Measurements from ENCODE around the gene ZSCAN1. TPM values are rescaled to one million over a fixed set of nuclear protein-coding genes. Genes with fewer than 3 reads are reported as not detected.

ZSCAN1 gene
- total RNA-seq, 2 experiments from 2014 or later: not detected

GRCh38 chr19:58014141-58014540 is 19.7 kb upstream of the ZSCAN1 start:
- H3K9me3 ChIP-seq (ENCODE audit: low read length): no peaks in the 10 kb centered on the region
- H3K4me2 ChIP-seq (ENCODE audit: low read length): no peak overlapping the region
- no peak overlapping the region for H2AFZ ChIP-seq (ENCODE audit: low read length)
- no peak overlapping the region for H3K4me3 ChIP-seq (ENCODE audit: low read depth, low read length, poor library complexity, severe bottlenecking)
- no peak for DNase-seq (ENCODE audit: low spot score)
- no peaks in the 10 kb centered on the region for H3K36me3 ChIP-seq (ENCODE audit: insufficient read depth, low read length)
- POLR2A ChIA-PET: no interaction called here
- H3K9me2 ChIP-seq (ENCODE audit: insufficient read depth, low read length): no peaks in the 10 kb centered on the region
- TF ChIP-seq CTCF (conservative IDR thresholded peaks at IDR 0.05; ENCODE audit: low read length) (no peak), EZH2phosphoT487 (IDR thresholded peaks at IDR 0.05; ENCODE audit: borderline replicate concordance, low read depth, low read length) (no peak)
- H3K4me1 ChIP-seq (ENCODE audit: insufficient read depth, low read length, poor library complexity, severe bottlenecking): no peaks in the 10 kb centered on the region
- H3K27ac ChIP-seq (ENCODE audit: low read depth, low read length, poor library complexity, severe bottlenecking): no peak overlapping the region
- CTCF ChIA-PET (ENCODE audit: unreplicated experiment): no interaction called here
- intact Hi-C loops (cut with micrococcal nuclease; ENCODE audit: unreplicated experiment): no loop called here
- no peaks in the 10 kb centered on the region for H4K20me1 ChIP-seq (ENCODE audit: insufficient read depth, low read length)
- no TSS peak for BruUV-seq (replicated peaks)
- H3K79me2 ChIP-seq (ENCODE audit: insufficient read depth, low read depth, low read length): no peaks in the 10 kb centered on the region

- no peaks in the 10 kb centered on the region for H3K79me2 ChIP-seq (ENCODE audit: insufficient read depth, low read depth, low read length)
- no peak overlapping the region for H3K4me2 ChIP-seq (ENCODE audit: low read length)
- no peak overlapping the region for H3K4me3 ChIP-seq (ENCODE audit: low read depth, low read length, poor library complexity, severe bottlenecking)
- TF ChIP-seq EZH2phosphoT487 (IDR thresholded peaks at IDR 0.05; ENCODE audit: borderline replicate concordance, low read depth, low read length) (no peak), CTCF (conservative IDR thresholded peaks at IDR 0.05; ENCODE audit: low read length) (no peak)
- H4K20me1 ChIP-seq (ENCODE audit: insufficient read depth, low read length): no peaks in the 10 kb centered on the region
- H2AFZ ChIP-seq (ENCODE audit: low read length): no peak overlapping the region
- BruUV-seq (replicated peaks): no TSS peak
- ChIA-PET POLR2A (no interaction called here), CTCF (ENCODE audit: unreplicated experiment) (no interaction called here)
- H3K36me3 ChIP-seq (ENCODE audit: insufficient read depth, low read length): no peaks in the 10 kb centered on the region
- no peaks in the 10 kb centered on the region for H3K4me1 ChIP-seq (ENCODE audit: insufficient read depth, low read length, poor library complexity, severe bottlenecking)
- H3K9me3 ChIP-seq (ENCODE audit: low read length): no peaks in the 10 kb centered on the region
- intact Hi-C loops (cut with micrococcal nuclease; ENCODE audit: unreplicated experiment): no loop called here
- no peak for DNase-seq (ENCODE audit: low spot score)
- no peaks in the 10 kb centered on the region for H3K9me2 ChIP-seq (ENCODE audit: insufficient read depth, low read length)
- H3K27ac ChIP-seq (ENCODE audit: low read depth, low read length, poor library complexity, severe bottlenecking): no peak overlapping the region
These were observed 13.7 kb upstream of the ZSCAN1 start for GRCh38 chr19:58020129-58020528.

GRCh38 chr19:58021541-58022282 is 12.1 kb upstream of the ZSCAN1 start:
- no peak for TF ChIP-seq EZH2phosphoT487 (IDR thresholded peaks at IDR 0.05; ENCODE audit: borderline replicate concordance, low read depth, low read length)
- no peak for TF ChIP-seq CTCF (conservative IDR thresholded peaks at IDR 0.05; ENCODE audit: low read length)
- Histone ChIP-seq H3K4me2 (ENCODE audit: low read length) (no peak overlapping the region), H3K79me2 (ENCODE audit: insufficient read depth, low read depth, low read length) (no peaks in the 10 kb centered on the region), H3K4me3 (ENCODE audit: low read depth, low read length, poor library complexity, severe bottlenecking) (no peak overlapping the region), H3K4me1 (ENCODE audit: insufficient read depth, low read length, poor library complexity, severe bottlenecking) (no peaks in the 10 kb centered on the region), H3K9me3 (ENCODE audit: low read length) (no peaks in the 10 kb centered on the region), H4K20me1 (ENCODE audit: insufficient read depth, low read length) (no peaks in the 10 kb centered on the region), H3K9me2 (ENCODE audit: insufficient read depth, low read length) (no peaks in the 10 kb centered on the region), H3K36me3 (ENCODE audit: insufficient read depth, low read length) (no peaks in the 10 kb centered on the region), H2AFZ (ENCODE audit: low read length) (no peak overlapping the region), H3K27ac (ENCODE audit: low read depth, low read length, poor library complexity, severe bottlenecking) (no peak overlapping the region)
- no peak for DNase-seq (ENCODE audit: low spot score)
- BruUV-seq (replicated peaks): no TSS peak
- ChIA-PET CTCF (ENCODE audit: unreplicated experiment) (no interaction called here), POLR2A (no interaction called here)
- intact Hi-C loops (cut with micrococcal nuclease; ENCODE audit: unreplicated experiment): no loop called here

All from OCI-LY7 (cell line).